Activated T-helper 1 cell treated with anti-CD3 and anti-CD28 coated beads, Interleukin-12 subunit alpha, Interleukin-12 subunit beta, Interleukin-2, Interleukin-4 antibody, amounts not matched to agents 30 ng/mL and 10 ng/mL and 1 ng/mL, durations not matched to agents 14 hours and 24 hours and 36 hours (primary cell): ENCODE data around the gene KCNG4. TPM values are rescaled to one million over a fixed set of nuclear protein-coding genes. Genes with fewer than 3 reads are reported as not detected.

ENCODE experiments used
- DNase-seq: peaks from one replicate; pipeline ENCODE4 v3.0.0; 2021; ENCODE audit warnings: low spot score
- H3K27ac Mint-ChIP-seq: one replicate; pipeline ENCODE4 v1.8.0; 2021; ENCODE audit warnings: mild to moderate bottlenecking, mixed read lengths
- H3K27me3 Mint-ChIP-seq: one replicate; pipeline ENCODE4 v1.8.0; 2022; ENCODE audit warnings: mild to moderate bottlenecking, moderate library complexity, mixed read lengths; ENCODE audit not compliant: insufficient read depth
- H3K36me3 Mint-ChIP-seq: one replicate; pipeline ENCODE4 v1.8.0; 2021; ENCODE audit warnings: low read depth, mixed read lengths
- H3K4me1 Mint-ChIP-seq: one replicate; pipeline ENCODE4 v1.8.0; 2021; ENCODE audit warnings: low read depth, mixed read lengths
- H3K4me3 Mint-ChIP-seq: one replicate; pipeline ENCODE4 v1.8.0; 2021; ENCODE audit warnings: mild to moderate bottlenecking, moderate library complexity, mixed read lengths
- H3K9me3 Mint-ChIP-seq: one replicate; pipeline ENCODE4 v1.8.0; 2021; ENCODE audit warnings: mixed read lengths
- intact Hi-C: fragments of 100-400 bp; cut with micrococcal nuclease; formaldehyde crosslinking; loops from one replicate; pipeline ENCODE4 v1.15.1; 2024
- total RNA-seq: library from RNA; stranded (reverse); gene quantifications from 2 replicates; pipeline ENCODE4 v1.2.3, GENCODE V29; 2022

The KCNG4 gene
- total RNA-seq, 1 donor from 2014 or later: not detected

DNA sequence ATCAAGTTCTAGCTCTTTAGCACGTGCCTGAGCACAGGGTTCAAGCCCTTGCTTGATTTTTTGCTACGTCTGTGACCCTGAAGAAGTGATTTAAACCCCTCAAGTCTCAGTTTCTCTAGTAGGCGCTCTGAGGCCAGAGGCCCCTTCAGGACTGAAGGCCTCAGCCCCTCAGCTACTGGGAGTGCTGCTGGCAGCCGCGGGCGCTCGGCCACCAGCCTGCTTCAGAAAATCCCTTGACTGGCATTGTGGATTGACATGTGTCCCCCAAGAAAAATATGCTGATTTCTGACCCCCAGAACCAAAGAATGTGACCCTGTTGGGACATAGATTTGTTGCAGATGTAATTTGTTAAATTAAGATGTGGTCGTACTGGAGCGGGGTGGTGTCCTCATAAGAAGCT, 34.7 kb upstream of the KCNG4 start:
- Mint-ChIP-seq H3K27me3 (no peaks in the 10 kb centered on the region), H3K36me3 (no peaks in the 10 kb centered on the region), H3K4me3 (no peak overlapping the region), H3K27ac (no peak overlapping the region), H3K9me3 (no peaks in the 10 kb centered on the region), H3K4me1 (no peaks in the 10 kb centered on the region)
- DNase-seq: no peak
- intact Hi-C loops: loop anchor here (10.0 kb wide), 2 partner anchors 460 to 680 kb away; no protein-coding TSS in a partner anchor

DNA sequence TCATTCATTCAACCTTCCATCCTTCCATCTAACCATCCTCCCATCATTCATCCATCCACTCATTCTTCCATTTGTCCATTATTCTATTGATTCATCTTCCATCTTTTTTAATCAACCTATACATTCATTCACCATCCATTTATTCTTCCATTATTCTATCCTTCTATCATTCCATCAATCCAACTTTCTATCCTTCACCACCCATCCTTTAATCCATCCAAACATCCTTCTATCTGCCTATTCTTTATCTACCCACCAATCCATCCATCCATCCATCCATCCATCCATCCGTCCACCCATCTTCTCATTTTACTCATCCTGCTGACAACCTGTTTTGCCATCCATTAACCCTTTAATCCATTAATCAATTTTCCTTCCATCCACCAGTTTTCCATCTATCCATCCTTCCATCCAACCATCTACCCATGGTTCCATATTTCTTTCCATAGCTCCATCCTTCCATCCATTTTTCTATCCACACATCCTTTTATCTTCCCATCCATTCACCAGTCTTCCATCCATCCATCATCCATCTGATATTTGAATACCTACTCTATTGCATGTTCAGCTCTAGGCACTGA, 33.0 kb upstream of the KCNG4 start:
- intact Hi-C loops: loop anchor here (10.0 kb wide), 2 partner anchors 462 to 682 kb away; no protein-coding TSS in a partner anchor
- Mint-ChIP-seq H3K27ac (no peak overlapping the region), H3K27me3 (no peaks in the 10 kb centered on the region), H3K4me3 (no peak overlapping the region), H3K36me3 (no peaks in the 10 kb centered on the region), H3K9me3 (no peaks in the 10 kb centered on the region), H3K4me1 (no peaks in the 10 kb centered on the region)
- no peak for DNase-seq

DNA sequence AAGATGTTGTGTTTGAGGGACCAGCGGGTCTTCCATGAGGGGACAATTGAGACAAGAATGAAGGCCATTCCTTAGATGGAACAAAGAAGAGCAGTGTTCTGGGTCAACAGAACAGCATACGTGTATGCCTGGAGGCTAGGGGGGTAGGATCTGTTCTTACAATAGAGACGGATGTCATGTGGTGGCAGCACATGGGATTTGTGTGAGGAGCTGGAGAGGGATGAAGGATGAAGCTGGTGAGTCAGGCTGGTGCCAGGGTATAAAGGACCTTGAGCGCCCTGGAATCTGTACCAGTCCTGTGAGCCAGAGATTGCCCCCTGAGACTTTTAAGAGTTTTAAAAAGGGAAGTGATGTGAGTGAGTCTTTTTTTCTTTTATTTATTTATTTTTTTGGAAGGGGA, 32.1 kb upstream of the KCNG4 start:
- H3K27ac Mint-ChIP-seq: no peak overlapping the region
- intact Hi-C loops: loop anchor here (10.0 kb wide), 2 partner anchors 463 to 683 kb away; no protein-coding TSS in a partner anchor
- no peaks in the 10 kb centered on the region for H3K36me3 Mint-ChIP-seq
- DNase-seq: no peak
- no peaks in the 10 kb centered on the region for H3K27me3 Mint-ChIP-seq
- H3K4me1 Mint-ChIP-seq: no peaks in the 10 kb centered on the region
- no peaks in the 10 kb centered on the region for H3K9me3 Mint-ChIP-seq
- H3K4me3 Mint-ChIP-seq: no peak overlapping the region

DNA sequence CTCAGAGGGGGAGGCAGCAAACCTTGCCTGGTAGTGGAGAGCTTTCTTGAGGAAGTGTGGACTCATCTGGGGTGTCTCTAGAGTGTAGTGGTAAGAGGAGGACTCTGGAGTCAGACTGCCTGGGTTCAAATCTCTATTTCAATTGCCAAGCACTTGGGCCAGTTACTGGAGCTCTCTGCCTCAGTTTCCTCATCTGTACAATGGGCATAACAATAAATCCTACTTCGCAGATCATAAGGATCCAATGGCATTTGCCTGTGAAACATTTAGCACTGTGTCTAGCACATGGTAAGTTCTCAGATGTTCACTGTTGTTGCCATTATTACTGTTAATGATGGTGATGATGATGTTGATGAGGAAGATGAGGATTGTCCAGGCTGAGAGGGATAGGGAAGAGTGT, 31.2 kb upstream of the KCNG4 start:
- DNase-seq: no peak
- Mint-ChIP-seq H3K36me3 (no peaks in the 10 kb centered on the region), H3K27ac (no peak overlapping the region), H3K27me3 (no peaks in the 10 kb centered on the region), H3K4me1 (no peaks in the 10 kb centered on the region), H3K9me3 (no peaks in the 10 kb centered on the region), H3K4me3 (no peak overlapping the region)
- intact Hi-C loops: loop anchor here (10.0 kb wide), 2 partner anchors 464 to 684 kb away; no protein-coding TSS in a partner anchor

DNA sequence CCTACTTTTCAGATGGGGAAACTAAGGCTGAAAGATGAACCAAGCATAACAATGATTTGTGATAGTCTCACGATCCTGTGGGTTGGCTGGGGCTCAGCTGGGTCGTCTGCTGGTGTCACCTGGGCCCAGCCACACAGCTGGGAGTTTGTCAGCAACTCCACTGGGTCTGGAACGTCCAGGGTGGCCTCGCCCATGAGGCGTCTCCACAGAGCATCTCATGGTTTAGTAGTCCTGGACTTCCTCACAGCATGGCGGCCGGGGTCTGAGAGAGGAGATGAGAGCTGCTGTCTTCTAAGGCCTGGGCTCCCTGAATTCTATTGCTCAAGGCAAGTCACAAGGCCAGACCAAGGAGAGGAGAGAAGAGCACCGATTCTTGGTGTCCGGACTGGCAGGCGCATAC, 30.7 kb upstream of the KCNG4 start:
- Mint-ChIP-seq H3K4me1 (no peaks in the 10 kb centered on the region), H3K27me3 (no peaks in the 10 kb centered on the region), H3K4me3 (no peak overlapping the region), H3K36me3 (no peaks in the 10 kb centered on the region), H3K27ac (no peak overlapping the region), H3K9me3 (no peaks in the 10 kb centered on the region)
- no peak for DNase-seq
- intact Hi-C loops: loop anchor here (10.0 kb wide), 2 partner anchors 464 to 684 kb away; no protein-coding TSS in a partner anchor

DNA sequence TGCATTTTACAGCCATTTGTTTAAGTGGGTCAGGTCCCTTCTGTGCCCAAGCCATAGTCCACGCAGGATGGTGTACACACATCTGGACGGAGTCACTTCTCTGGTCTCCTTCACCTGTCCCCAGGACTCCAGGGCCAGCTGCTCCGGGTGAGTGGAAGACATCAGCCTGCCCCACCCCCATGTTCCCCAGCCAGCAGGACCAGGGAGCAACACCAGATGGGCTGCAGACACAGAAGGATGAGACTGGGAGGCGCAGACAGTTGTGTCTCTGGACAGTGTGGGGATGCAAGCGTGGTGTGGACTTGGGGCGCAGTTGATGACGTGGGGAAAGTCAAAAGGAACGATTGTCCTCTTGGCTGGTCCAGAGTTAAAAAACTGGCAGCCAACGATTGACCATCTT, 30.3 kb upstream of the KCNG4 start:
- no peaks in the 10 kb centered on the region for H3K9me3 Mint-ChIP-seq
- H3K27ac Mint-ChIP-seq: no peak overlapping the region
- no peaks in the 10 kb centered on the region for H3K36me3 Mint-ChIP-seq
- H3K4me3 Mint-ChIP-seq: no peak overlapping the region
- no peaks in the 10 kb centered on the region for H3K4me1 Mint-ChIP-seq
- no peak for DNase-seq
- intact Hi-C loops: loop anchor here (10.0 kb wide), 2 partner anchors 465 to 685 kb away; no protein-coding TSS in a partner anchor
- H3K27me3 Mint-ChIP-seq: peaks cover under 1% of the 10 kb centered on the region

DNA sequence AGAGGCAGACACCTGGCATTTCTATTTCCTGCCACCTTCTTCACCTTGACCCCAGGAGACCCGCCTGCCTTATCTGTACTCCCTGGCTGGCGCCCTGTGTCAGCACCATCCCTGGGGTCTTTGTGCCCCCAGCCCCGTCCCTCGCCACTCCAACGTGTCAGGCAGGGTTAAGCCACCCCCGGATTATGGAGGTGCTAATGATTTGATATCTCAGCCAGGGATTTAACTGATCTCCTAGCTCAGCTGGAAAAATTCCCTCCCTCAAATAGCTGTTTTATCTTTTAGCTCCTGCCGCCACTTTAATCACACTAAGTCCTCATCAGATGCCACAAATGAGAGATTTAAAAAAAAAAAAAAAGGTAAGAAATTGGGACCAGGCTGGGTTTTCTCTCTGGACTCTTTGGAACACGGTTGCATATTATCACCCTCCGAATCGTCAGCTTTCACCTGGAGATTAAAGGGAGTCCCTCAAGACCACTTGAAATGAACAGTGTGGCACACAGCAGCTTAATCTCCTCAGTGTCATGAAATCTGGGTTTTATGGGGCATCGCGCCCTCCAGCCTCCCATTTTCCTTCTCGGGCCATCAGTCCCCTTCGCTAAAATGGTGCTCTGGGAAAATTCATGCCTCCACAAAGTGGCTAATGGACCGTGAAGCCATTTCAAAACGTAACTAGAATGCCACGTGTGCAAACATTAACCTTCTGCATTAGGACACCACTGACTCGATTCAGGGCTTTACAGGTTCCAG, 28.7 kb upstream of the KCNG4 start:
- intact Hi-C loops: no loop called here
- no peaks in the 10 kb centered on the region for H3K9me3 Mint-ChIP-seq
- no peaks in the 10 kb centered on the region for H3K36me3 Mint-ChIP-seq
- no peak overlapping the region for H3K27ac Mint-ChIP-seq
- no peaks in the 10 kb centered on the region for H3K4me1 Mint-ChIP-seq
- peaks cover 5% of the 10 kb centered on the region for H3K27me3 Mint-ChIP-seq
- H3K4me3 Mint-ChIP-seq: no peak overlapping the region
- no peak for DNase-seq

DNA sequence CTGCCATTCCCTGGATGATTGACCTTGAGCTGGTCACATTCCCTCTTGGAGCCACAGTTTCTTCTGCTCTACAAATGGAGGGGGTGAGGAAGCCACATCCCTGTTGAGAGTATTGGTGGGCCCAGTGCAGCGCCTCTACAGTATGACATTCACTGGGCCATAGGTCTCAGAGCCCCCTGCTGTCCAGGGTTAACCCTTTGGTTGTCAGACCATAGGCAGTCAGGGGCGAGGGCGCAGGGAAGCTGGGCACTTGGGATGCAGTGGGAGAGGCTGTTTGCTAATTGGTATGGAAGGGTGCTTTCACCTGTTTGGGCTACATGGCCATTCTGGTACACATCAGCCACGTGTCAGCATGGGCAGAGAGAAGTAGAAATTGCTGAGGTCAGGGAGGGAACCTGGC, 27.6 kb upstream of the KCNG4 start:
- Mint-ChIP-seq H3K36me3 (no peaks in the 10 kb centered on the region), H3K4me3 (no peak overlapping the region), H3K27me3 (peaks cover 5% of the 10 kb centered on the region)

DNA sequence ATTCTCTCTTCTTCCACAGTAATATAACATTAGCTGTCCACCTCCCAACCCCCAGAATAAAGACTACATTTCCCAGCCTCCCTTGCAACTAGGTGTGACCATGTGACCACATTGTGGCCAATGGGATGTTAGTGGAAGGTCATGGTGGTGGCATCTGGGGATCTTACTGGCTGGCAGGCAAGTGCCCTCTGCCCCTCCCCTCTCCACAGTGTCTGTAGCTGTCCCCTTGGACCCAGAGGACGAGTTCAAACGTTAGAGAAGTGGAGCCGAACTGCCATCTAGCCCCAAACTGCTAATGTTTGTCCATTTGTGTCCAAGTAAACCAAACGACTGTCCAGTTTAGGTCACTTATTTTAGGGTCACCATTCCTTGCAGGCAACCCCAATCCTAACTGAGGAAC, 26.6 kb upstream of the KCNG4 start:
- intact Hi-C loops: no loop called here
- no peaks in the 10 kb centered on the region for H3K9me3 Mint-ChIP-seq
- H3K36me3 Mint-ChIP-seq: no peaks in the 10 kb centered on the region
- H3K4me1 Mint-ChIP-seq: no peaks in the 10 kb centered on the region
- peak; percentile 5 for DNase-seq
- no peak overlapping the region for H3K4me3 Mint-ChIP-seq
- peaks cover 5% of the 10 kb centered on the region for H3K27me3 Mint-ChIP-seq
- H3K27ac Mint-ChIP-seq: no peak overlapping the region

More for the DNA sequence above, 27.6 kb upstream of the KCNG4 start:
- Mint-ChIP-seq H3K9me3 (no peaks in the 10 kb centered on the region), H3K4me1 (no peaks in the 10 kb centered on the region), H3K27ac (no peak overlapping the region)
- no peak for DNase-seq
- intact Hi-C loops: no loop called here

DNA sequence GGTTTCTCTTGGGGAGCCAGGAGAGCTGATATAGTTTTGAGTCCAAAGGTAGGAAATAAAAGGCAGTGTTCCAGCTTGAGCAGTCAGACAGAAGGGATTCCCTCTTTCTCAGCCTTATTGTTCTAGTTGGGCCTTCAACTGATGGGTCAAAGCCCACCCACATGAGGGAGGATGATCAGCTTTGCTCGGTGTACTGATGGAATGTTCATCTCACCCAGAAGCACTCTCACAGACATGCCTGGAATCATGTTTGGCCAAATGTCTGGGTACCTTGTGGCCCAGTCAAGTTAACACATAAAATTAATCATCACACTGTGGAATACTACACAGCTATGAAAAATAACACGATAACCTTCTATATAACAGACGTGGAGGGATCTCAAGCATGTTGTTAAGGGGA, 23.1 kb upstream of the KCNG4 start:
- no peaks in the 10 kb centered on the region for H3K36me3 Mint-ChIP-seq
- no peak overlapping the region for H3K4me3 Mint-ChIP-seq
- peaks cover 5% of the 10 kb centered on the region for H3K27me3 Mint-ChIP-seq
- intact Hi-C loops: no loop called here
- H3K4me1 Mint-ChIP-seq: no peaks in the 10 kb centered on the region
- H3K9me3 Mint-ChIP-seq: no peaks in the 10 kb centered on the region
- no peak overlapping the region for H3K27ac Mint-ChIP-seq
- DNase-seq: no peak

DNA sequence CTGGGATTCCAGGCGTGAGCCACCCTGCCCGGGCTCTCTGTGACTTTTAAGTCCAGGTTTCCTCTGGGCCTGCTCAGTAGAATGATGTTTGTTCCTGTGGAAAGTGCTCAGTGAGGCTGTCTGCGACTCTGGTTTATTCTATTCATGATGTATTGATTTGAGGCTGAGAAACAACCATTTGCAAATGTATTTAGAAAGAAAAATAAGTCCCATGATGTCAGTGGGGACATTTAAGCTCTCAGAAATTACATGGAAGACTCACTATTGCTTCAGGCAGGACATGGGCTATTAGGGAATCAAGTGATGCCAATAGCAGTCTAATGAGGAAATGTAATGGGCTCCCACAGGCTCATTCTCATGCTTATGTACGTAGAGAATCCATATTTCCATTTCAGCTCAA, 22.2 kb upstream of the KCNG4 start:
- Mint-ChIP-seq H3K4me1 (no peaks in the 10 kb centered on the region), H3K27ac (no peak overlapping the region), H3K36me3 (no peaks in the 10 kb centered on the region), H3K27me3 (peaks cover 5% of the 10 kb centered on the region), H3K9me3 (no peaks in the 10 kb centered on the region), H3K4me3 (no peak overlapping the region)
- DNase-seq: no peak
- intact Hi-C loops: no loop called here

DNA sequence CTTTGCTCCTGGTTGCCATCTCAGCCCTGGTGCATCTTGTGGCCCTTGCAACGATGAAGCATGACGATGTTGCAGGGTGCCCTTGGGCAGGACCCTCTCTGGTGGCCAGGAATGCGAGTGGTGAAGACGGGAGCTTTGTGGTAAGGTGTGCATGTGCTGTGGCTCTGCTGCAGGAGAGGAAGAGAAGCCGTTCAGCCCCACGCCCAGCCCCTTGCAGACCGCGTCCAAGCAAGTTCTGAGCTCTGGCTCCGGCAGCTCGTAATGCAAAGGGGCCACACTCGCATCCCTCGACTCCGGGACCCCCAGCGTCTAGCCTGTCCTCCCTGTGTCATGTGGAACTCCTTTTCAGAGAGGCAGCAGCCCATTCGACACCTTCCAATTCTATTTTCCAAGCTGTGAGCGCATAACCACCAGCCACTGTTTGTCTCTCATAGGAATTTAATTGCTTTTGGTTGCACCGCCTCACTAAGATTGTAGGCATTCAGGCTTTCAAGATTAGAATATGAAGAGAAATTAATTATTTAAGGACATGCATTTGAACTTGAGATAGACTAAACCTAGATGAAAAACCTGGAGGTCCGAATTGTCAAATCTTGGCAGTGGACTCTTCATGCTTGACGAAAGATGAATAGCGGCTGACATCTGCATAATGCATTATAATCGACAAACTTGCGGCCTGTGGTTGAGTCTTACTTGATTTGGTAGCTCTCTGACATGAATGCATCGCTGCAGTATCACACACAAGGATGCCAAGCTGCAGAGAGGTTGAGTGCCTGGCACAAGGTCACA, 21.1 kb upstream of the KCNG4 start:
- intact Hi-C loops: no loop called here
- Mint-ChIP-seq H3K4me3 (no peak overlapping the region), H3K9me3 (no peaks in the 10 kb centered on the region), H3K27ac (no peak overlapping the region), H3K36me3 (no peaks in the 10 kb centered on the region), H3K27me3 (peaks cover 5% of the 10 kb centered on the region), H3K4me1 (no peaks in the 10 kb centered on the region)
- no peak for DNase-seq

DNA sequence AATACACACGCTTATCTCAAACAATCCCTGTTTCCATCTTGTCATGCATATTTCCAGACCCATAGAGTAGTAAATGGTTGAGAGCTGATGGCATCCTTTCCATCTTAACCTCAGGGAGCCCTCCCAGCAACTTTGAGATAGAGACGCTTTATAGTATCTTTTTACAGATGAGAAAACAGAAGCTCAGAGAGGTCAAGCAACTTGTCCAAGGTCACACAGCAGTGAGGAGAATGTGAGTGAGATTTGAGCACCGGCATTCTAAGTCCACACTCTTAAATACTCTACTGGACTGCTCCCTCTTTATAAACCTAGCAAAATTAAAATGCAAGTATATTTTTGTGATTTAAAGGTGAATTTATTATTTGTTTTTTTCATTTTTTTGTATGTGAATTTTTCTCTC, 19.9 kb upstream of the KCNG4 start:
- intact Hi-C loops: no loop called here
- Mint-ChIP-seq H3K4me3 (no peak overlapping the region), H3K4me1 (no peaks in the 10 kb centered on the region), H3K27me3 (peaks cover 1% of the 10 kb centered on the region), H3K9me3 (no peaks in the 10 kb centered on the region), H3K36me3 (no peaks in the 10 kb centered on the region), H3K27ac (no peak overlapping the region)
- DNase-seq: no peak
